HG03439 (cell line): ENCODE data around the gene PTGS1.

Experiments
- ATAC-seq: cut with Tn5 transposase; IDR thresholded peaks from one replicate; pipeline ENCODE4 v1.9.1; 2021; ENCODE audit warnings: mild to moderate bottlenecking, moderate library complexity; ENCODE audit not compliant: unreplicated experiment

The PTGS1 gene

GRCh38 chr9:122372856-122373845, 2.3 kb downstream of the PTGS1 start:
- no peak for ATAC-seq

GRCh38 chr9:122374885-122375420, 4.1 kb downstream of the PTGS1 start:
- no peak for ATAC-seq

GRCh38 chr9:122376796-122377195, 6.0 kb downstream of the PTGS1 start:
- ATAC-seq: no peak

GRCh38 chr9:122377241-122378164, 6.7 kb downstream of the PTGS1 start:
- no peak for ATAC-seq

- no peak for ATAC-seq
Measured at GRCh38 chr9:122378236-122378635, 7.4 kb downstream of the PTGS1 start.

GRCh38 chr9:122379340-122379739, 8.5 kb downstream of the PTGS1 start:
- no peak for ATAC-seq

- no peak for ATAC-seq
Measured at GRCh38 chr9:122380293-122380692, 9.5 kb downstream of the PTGS1 start.

- no peak for ATAC-seq
Measured at GRCh38 chr9:122381206-122381950, 10.6 kb downstream of the PTGS1 start.

GRCh38 chr9:122382901-122383850, 12.4 kb downstream of the PTGS1 start:
- ATAC-seq: no peak

GRCh38 chr9:122383992-122384461, 13.2 kb downstream of the PTGS1 start:
- no peak for ATAC-seq

GRCh38 chr9:122386311-122386872, 15.6 kb downstream of the PTGS1 start:
- ATAC-seq: no peak

- no peak for ATAC-seq
Measured at GRCh38 chr9:122387536-122387935, 16.7 kb downstream of the PTGS1 start.

- ATAC-seq: no peak
Measured at GRCh38 chr9:122389195-122389594, 18.4 kb downstream of the PTGS1 start.

- ATAC-seq: no peak
Measured at GRCh38 chr9:122389799-122390481, 19.1 kb downstream of the PTGS1 start.

- ATAC-seq: no peak
Measured at GRCh38 chr9:122392284-122392683, 21.5 kb downstream of the PTGS1 start.

- no peak for ATAC-seq
Measured at GRCh38 chr9:122392714-122393113, 21.9 kb downstream of the PTGS1 start.

GRCh38 chr9:122393284-122393983, 22.6 kb downstream of the PTGS1 start:
- ATAC-seq: no peak
